C4-2B (cell line): ENCODE measurements around the gene AXIN1.

Experiments
- ZFX ChIP-seq: fragments of 450-650 bp; IDR thresholded peaks from 2 replicates; pipeline ENCODE4 v1.6.1; 2017
- TF ChIP-seq, protein P1 (sequence below): fragments of 450-650 bp; conservative IDR thresholded peaks from 2 replicates; pipeline ENCODE4 v1.5.1; 2017; ENCODE audit warnings: mild to moderate bottlenecking

DNA sequence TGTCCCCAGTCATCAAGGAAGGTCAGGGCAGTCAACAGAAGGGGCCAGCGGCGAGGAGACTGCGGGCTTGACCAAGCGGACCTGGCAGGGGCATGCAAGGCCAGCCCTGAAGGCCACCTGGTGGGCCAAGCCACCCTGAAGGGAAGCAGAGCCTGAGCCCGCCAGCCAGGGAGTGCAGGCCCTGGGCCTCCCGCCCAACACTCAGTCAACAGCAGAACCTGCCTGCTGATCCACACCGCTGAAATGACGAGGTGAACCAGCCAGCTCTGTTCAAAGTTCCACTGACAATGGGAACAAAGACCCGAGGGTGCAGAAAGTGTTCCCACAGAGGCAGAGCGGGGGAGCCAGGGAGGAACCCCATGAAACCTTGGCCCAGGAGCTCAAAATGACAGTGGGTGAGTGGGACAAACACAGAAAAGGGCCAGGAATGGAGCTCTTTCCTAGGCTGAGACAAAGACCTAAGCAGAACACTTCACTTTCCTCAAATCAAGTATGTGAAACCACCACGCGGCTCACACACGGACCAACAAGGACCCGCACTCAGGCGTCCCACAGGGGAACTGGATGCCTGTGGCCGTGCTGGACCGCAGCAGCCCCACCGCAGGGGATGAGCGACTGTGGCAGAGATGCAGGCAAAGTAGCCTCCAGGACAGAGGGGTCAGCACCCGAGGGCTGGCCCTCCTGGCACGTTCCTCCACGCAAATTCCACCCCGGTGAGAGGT lies 12.0 kb downstream of the AXIN1 start:
- TF ChIP-seq, protein P1, sequence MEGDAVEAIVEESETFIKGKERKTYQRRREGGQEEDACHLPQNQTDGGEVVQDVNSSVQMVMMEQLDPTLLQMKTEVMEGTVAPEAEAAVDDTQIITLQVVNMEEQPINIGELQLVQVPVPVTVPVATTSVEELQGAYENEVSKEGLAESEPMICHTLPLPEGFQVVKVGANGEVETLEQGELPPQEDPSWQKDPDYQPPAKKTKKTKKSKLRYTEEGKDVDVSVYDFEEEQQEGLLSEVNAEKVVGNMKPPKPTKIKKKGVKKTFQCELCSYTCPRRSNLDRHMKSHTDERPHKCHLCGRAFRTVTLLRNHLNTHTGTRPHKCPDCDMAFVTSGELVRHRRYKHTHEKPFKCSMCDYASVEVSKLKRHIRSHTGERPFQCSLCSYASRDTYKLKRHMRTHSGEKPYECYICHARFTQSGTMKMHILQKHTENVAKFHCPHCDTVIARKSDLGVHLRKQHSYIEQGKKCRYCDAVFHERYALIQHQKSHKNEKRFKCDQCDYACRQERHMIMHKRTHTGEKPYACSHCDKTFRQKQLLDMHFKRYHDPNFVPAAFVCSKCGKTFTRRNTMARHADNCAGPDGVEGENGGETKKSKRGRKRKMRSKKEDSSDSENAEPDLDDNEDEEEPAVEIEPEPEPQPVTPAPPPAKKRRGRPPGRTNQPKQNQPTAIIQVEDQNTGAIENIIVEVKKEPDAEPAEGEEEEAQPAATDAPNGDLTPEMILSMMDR: no peak
- no peak for TF ChIP-seq ZFX
